Mucosa of rectum (tissue), 2 donors: Measurements from ENCODE around the gene ANXA6.
"Not testable (repeated sequence)": the region's sequence is repeated elsewhere in the genome, so short reads cannot be mapped to it uniquely, and the experiment has no call there.

Experiments
- H3K27ac ChIP-seq, 2 donors: one replicate each; pipeline ENCODE4 v1.7.0; 2013; ENCODE audit warnings: inconsistent platforms in 2 of 2, low read depth in 2 of 2, low read length in 2 of 2
- H3K27me3 ChIP-seq, 2 donors: one replicate each; pipeline ENCODE4 v1.7.0; 2013; ENCODE audit warnings: low read length in 2 of 2; ENCODE audit not compliant: control insufficient read depth in 2 of 2, insufficient read depth in 2 of 2
- H3K36me3 ChIP-seq, 2 donors: one replicate each; pipeline ENCODE4 v1.7.0; 2013; ENCODE audit warnings: low read length in 2 of 2; ENCODE audit not compliant: control insufficient read depth in 2 of 2, insufficient read depth in 2 of 2
- H3K4me1 ChIP-seq, 2 donors: one replicate each; pipeline ENCODE4 v1.7.0; 2013; ENCODE audit warnings: low read length in 2 of 2, mild to moderate bottlenecking in 1 of 2; ENCODE audit not compliant: control insufficient read depth in 2 of 2, insufficient read depth in 2 of 2
- H3K4me3 ChIP-seq, 2 donors: one replicate each; pipeline ENCODE4 v1.7.0; 2013; ENCODE audit warnings: low read length in 2 of 2
- H3K9ac ChIP-seq, 2 donors: one replicate each; pipeline ENCODE4 v1.7.0; 2013; ENCODE audit warnings: low read length in 2 of 2, low read depth in 1 of 2, mild to moderate bottlenecking in 1 of 2
- H3K9me3 ChIP-seq, 2 donors: one replicate each; pipeline ENCODE4 v1.7.0; 2013; ENCODE audit warnings: low read length in 2 of 2; ENCODE audit not compliant: control insufficient read depth in 2 of 2
- donor health status: healthy.
- donor health status: Normal muscosa, but diverticular disease.

Gene ANXA6

GRCh38 chr5:151181818-151182523 lies 24.4 kb upstream of the ANXA6 start:
- H3K36me3 ChIP-seq: peaks cover 0 to 12% of the 10 kb centered on the region in 2 donors
- H3K27ac ChIP-seq: no peak overlapping the region
- no peaks in the 10 kb centered on the region for H3K4me1 ChIP-seq
- no peaks in the 10 kb centered on the region for H3K27me3 ChIP-seq
- no peak overlapping the region for H3K9ac ChIP-seq
- H3K4me3 ChIP-seq: no peak overlapping the region
- no peaks in the 10 kb centered on the region for H3K9me3 ChIP-seq

- Histone ChIP-seq H3K36me3 (peaks cover 0 to 6% of the 10 kb centered on the region in 2 donors), H3K27me3 (no peaks in the 10 kb centered on the region), H3K9ac (no peak overlapping the region), H3K4me1 (no peaks in the 10 kb centered on the region), H3K27ac (no peak overlapping the region), H3K4me3 (no peak overlapping the region), H3K9me3 (no peaks in the 10 kb centered on the region)
These were observed 22.7 kb upstream of the ANXA6 start for GRCh38 chr5:151180291-151180690.

GRCh38 chr5:151179489-151179840 lies 21.9 kb upstream of the ANXA6 start:
- H3K27ac ChIP-seq: no peak overlapping the region
- H3K36me3 ChIP-seq: no peaks in the 10 kb centered on the region

GRCh38 chr5:151178777-151179488 lies 21.4 kb upstream of the ANXA6 start:
- Histone ChIP-seq H3K27me3 (no peaks in the 10 kb centered on the region), H3K4me1 (no peaks in the 10 kb centered on the region), H3K36me3 (no peaks in the 10 kb centered on the region), H3K27ac (no peak overlapping the region), H3K9ac (no peak overlapping the region), H3K9me3 (no peaks in the 10 kb centered on the region), H3K4me3 (no peak overlapping the region)

More at GRCh38 chr5:151179489-151179840, 21.9 kb upstream of the ANXA6 start:
- Histone ChIP-seq H3K9me3 (no peaks in the 10 kb centered on the region), H3K9ac (no peak overlapping the region), H3K27me3 (no peaks in the 10 kb centered on the region), H3K4me3 (no peak overlapping the region), H3K4me1 (no peaks in the 10 kb centered on the region)

- Histone ChIP-seq H3K4me3 (no peak overlapping the region), H3K36me3 (no peaks in the 10 kb centered on the region), H3K9ac (no peak overlapping the region), H3K27me3 (no peaks in the 10 kb centered on the region), H3K9me3 (no peaks in the 10 kb centered on the region), H3K27ac (no peak overlapping the region), H3K4me1 (no peaks in the 10 kb centered on the region)
These were observed 20.8 kb upstream of the ANXA6 start for GRCh38 chr5:151178372-151178771.

GRCh38 chr5:151176268-151176667 lies 18.7 kb upstream of the ANXA6 start:
- not testable (repeated sequence) for H3K9me3 ChIP-seq, H3K27me3 ChIP-seq, H3K27ac ChIP-seq, H3K36me3 ChIP-seq, H3K4me1 ChIP-seq, H3K9ac ChIP-seq, H3K4me3 ChIP-seq

GRCh38 chr5:151174612-151175101 lies 17.1 kb upstream of the ANXA6 start:
- Histone ChIP-seq H3K9me3 (no peaks in the 10 kb centered on the region), H3K27ac (no peak overlapping the region), H3K27me3 (no peaks in the 10 kb centered on the region), H3K36me3 (no peaks in the 10 kb centered on the region), H3K9ac (no peak overlapping the region), H3K4me3 (no peak overlapping the region), H3K4me1 (no peaks in the 10 kb centered on the region)

- no peak overlapping the region for H3K9ac ChIP-seq
- H3K9me3 ChIP-seq: no peaks in the 10 kb centered on the region
- H3K4me3 ChIP-seq: no peak overlapping the region
- no peak overlapping the region for H3K27ac ChIP-seq
- H3K36me3 ChIP-seq: no peaks in the 10 kb centered on the region
- H3K27me3 ChIP-seq: no peaks in the 10 kb centered on the region
- no peaks in the 10 kb centered on the region for H3K4me1 ChIP-seq
These were observed 16.4 kb upstream of the ANXA6 start for GRCh38 chr5:151173711-151174611.

- H3K27ac ChIP-seq: no peak overlapping the region
- H3K4me1 ChIP-seq: no peaks in the 10 kb centered on the region
- no peaks in the 10 kb centered on the region for H3K36me3 ChIP-seq
- H3K4me3 ChIP-seq: no peak overlapping the region
- no peak overlapping the region for H3K9ac ChIP-seq
- H3K9me3 ChIP-seq: no peaks in the 10 kb centered on the region
- no peaks in the 10 kb centered on the region for H3K27me3 ChIP-seq
These were observed 13.9 kb upstream of the ANXA6 start for GRCh38 chr5:151171529-151171928.
